ENCODE results near the gene UQCRFS1. TPM values are rescaled to one million over a fixed set of nuclear protein-coding genes. Genes with fewer than 3 reads are reported as not detected.

Gene UQCRFS1
- total RNA-seq, 4 donors from 2014 or later = 24.8 to 60.8 (median 45.3) TPM

DNA sequence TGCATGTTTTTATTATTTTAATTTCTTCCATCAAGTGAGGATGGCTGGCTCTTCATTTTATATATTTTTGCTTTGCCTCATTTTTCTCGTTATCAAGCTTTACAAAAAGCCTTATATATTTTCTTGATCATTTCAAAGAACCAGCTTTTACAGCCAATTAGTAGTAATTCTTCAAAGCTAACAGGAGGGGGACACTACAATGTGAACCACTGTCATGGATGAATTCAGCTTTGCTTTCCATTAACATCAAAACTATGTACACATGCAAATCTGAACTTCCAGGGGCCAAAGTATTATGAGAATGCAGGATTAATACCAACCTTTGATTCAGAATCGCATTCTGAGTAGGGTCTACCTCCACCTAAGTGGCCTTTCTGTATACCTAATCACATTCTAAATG is 11.1 kb downstream of the UQCRFS1 start:
- no peak overlapping the region for H3K4me3 ChIP-seq
- TF ChIP-seq CTCF (IDR thresholded peaks at IDR 0.05) (no peak), POLR2A (IDR thresholded peaks at IDR 0.05) (no peak)
- peaks cover 0 to 9% (median 0%) of the 10 kb centered on the region in 3 donors for H3K36me3 ChIP-seq
- no peaks in the 10 kb centered on the region for H3K27me3 ChIP-seq
- no peaks in the 10 kb centered on the region for H3K4me1 ChIP-seq
- no peak for DNase-seq
- no peak overlapping the region for H3K27ac ChIP-seq
- H3K9me3 ChIP-seq = no peaks in the 10 kb centered on the region

DNA sequence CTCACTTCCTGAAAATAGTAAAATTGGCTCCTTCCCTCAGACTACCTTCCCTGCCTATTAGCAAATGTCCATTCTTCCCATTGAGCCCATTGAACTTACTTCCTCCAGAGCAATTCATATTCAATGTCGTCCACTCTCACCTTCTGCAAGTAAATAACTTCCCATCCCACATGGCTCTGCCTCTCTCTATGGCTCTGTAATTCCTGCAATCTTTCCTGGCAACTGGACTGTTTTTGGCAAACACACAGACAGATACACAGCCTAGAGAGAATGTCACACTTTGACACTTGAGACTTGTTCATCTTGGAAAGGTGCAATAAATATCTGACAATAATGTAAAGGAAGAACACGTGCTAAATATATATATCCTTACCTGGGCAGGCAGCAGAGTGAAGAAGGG is 18.3 kb downstream of the UQCRFS1 start:
- no peak for DNase-seq
- H3K4me3 ChIP-seq = no peak overlapping the region
- no peaks in the 10 kb centered on the region for H3K27me3 ChIP-seq
- no peak overlapping the region for H3K27ac ChIP-seq
- H3K9me3 ChIP-seq = no peaks in the 10 kb centered on the region
- H3K36me3 ChIP-seq = no peaks in the 10 kb centered on the region
- TF ChIP-seq POLR2A (IDR thresholded peaks at IDR 0.05) (no peak), CTCF (IDR thresholded peaks at IDR 0.05) (no peak)
- no peaks in the 10 kb centered on the region for H3K4me1 ChIP-seq

DNA sequence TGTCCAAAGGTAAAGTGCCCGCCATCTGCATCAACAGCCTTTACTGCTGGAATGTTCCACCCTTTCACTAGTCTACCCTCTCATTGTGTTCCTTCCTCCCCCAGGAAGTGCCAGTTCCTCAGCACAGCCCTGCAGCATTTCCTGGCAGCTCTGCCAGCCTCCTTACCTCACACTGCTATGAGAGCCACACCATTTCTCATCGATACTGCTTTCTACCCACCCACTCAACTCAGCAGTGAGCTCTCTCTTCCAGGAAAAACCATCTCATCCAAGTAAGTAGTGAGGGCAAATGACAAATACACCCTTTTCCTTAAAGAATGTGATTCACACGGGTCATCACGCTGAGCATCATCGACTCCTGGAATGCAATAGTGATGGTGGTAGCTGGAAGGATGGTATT is 19.8 kb downstream of the UQCRFS1 start:
- DNase-seq = no peak
- no peak overlapping the region for H3K27ac ChIP-seq
- no peaks in the 10 kb centered on the region for H3K9me3 ChIP-seq

GRCh38 chr19:29191005-29191404 is 21.9 kb downstream of the UQCRFS1 start:
- no peak for DNase-seq
- no peaks in the 10 kb centered on the region for H3K36me3 ChIP-seq
- H3K27me3 ChIP-seq = no peaks in the 10 kb centered on the region
- no peak overlapping the region for H3K4me3 ChIP-seq
- TF ChIP-seq CTCF (IDR thresholded peaks at IDR 0.05) (no peak), POLR2A (IDR thresholded peaks at IDR 0.05) (no peak)
- no peak overlapping the region for H3K27ac ChIP-seq
- no peaks in the 10 kb centered on the region for H3K9me3 ChIP-seq
- no peaks in the 10 kb centered on the region for H3K4me1 ChIP-seq

More for the DNA sequence above, 19.8 kb downstream of the UQCRFS1 start:
- Histone ChIP-seq H3K36me3 (no peaks in the 10 kb centered on the region), H3K4me1 (no peaks in the 10 kb centered on the region), H3K27me3 (no peaks in the 10 kb centered on the region), H3K4me3 (no peak overlapping the region)
- no peak for TF ChIP-seq POLR2A (IDR thresholded peaks at IDR 0.05)

GRCh38 chr19:29189033-29189360 is 24.0 kb downstream of the UQCRFS1 start:
- TF ChIP-seq CTCF (IDR thresholded peaks at IDR 0.05) (no peak), POLR2A (IDR thresholded peaks at IDR 0.05) (no peak)

GRCh38 chr19:29188289-29189032 is 24.5 kb downstream of the UQCRFS1 start:
- Histone ChIP-seq H3K36me3 (no peaks in the 10 kb centered on the region), H3K9me3 (no peaks in the 10 kb centered on the region), H3K27me3 (no peaks in the 10 kb centered on the region), H3K27ac (no peak overlapping the region), H3K4me3 (no peak overlapping the region), H3K4me1 (no peaks in the 10 kb centered on the region)
- no peak for DNase-seq
- no peak for TF ChIP-seq POLR2A (IDR thresholded peaks at IDR 0.05)
- no peak for TF ChIP-seq CTCF (IDR thresholded peaks at IDR 0.05)

More at GRCh38 chr19:29189033-29189360, 24.0 kb downstream of the UQCRFS1 start:
- Histone ChIP-seq H3K27ac (no peak overlapping the region), H3K9me3 (no peaks in the 10 kb centered on the region), H3K4me1 (no peaks in the 10 kb centered on the region), H3K4me3 (no peak overlapping the region), H3K27me3 (no peaks in the 10 kb centered on the region), H3K36me3 (no peaks in the 10 kb centered on the region)
- DNase-seq = no peak

All from Peyer's patch (tissue), 4 donors.